Upper lobe of right lung (tissue), 1 donor: ENCODE measurements around the gene ANKRD22. TPM values are rescaled to one million over a fixed set of nuclear protein-coding genes. Genes with fewer than 3 reads are reported as not detected.

Experiments used
- ATAC-seq: fragments of 200-7000 bp; cut with Tn5 transposase; one replicate; pipeline ENCODE4 v1.9.1; 2020; ENCODE audit warnings: mild to moderate bottlenecking, moderate library complexity
- DNase-seq: peaks from one replicate; pipeline ENCODE4 v3.0.0-alpha.2; 2020
- H3K27ac ChIP-seq: fragments of 200-600 bp; one replicate; pipeline ENCODE4 v1.8.0; 2022
- H3K27me3 ChIP-seq: fragments of 200-600 bp; one replicate; pipeline ENCODE4 v1.8.0; 2022; ENCODE audit warnings: mild to moderate bottlenecking
- H3K36me3 ChIP-seq: fragments of 200-600 bp; one replicate; pipeline ENCODE4 v1.8.0; 2022
- H3K4me1 ChIP-seq: fragments of 200-600 bp; one replicate; pipeline ENCODE4 v1.8.0; 2022
- H3K4me3 ChIP-seq: fragments of 200-600 bp; one replicate; pipeline ENCODE4 v1.8.0; 2022; ENCODE audit warnings: mild to moderate bottlenecking
- H3K9me3 ChIP-seq: fragments of 200-600 bp; one replicate; pipeline ENCODE4 v1.8.0; 2022
- CTCF ChIP-seq: fragments of 200-600 bp; IDR thresholded peaks from one replicate; pipeline ENCODE4 v1.8.0; 2022; ENCODE audit warnings: antibody characterized with exemption
- intact Hi-C: fragments of 100-400 bp; cut with DNase I; formaldehyde crosslinking; loops from one replicate; pipeline ENCODE4 v1.11.0; 2022
- total RNA-seq: library from RNA; stranded (reverse); fragmentation: NEBNext Ultra II Directional; extraction: Animal tissue kit (Norgen Biotek cat#: 25700); gene quantifications from one replicate; pipeline ENCODE4 v1.2.1, GENCODE V29; 2021
- donor health status: DM: no; HTN: yes; CAD: no; lungs with severe emphysema.

Gene ANKRD22
- total RNA-seq, 1 donor from 2014 or later, result 2.3 TPM

- intact Hi-C loops, result no loop called here
- H3K4me1 ChIP-seq, result peaks cover 1% of the 10 kb centered on the region
- H3K36me3 ChIP-seq, result no peaks in the 10 kb centered on the region
- no peaks in the 10 kb centered on the region for H3K9me3 ChIP-seq
- no peak overlapping the region for H3K27ac ChIP-seq
- DNase-seq (no peak), ATAC-seq (no peak)
- no peaks in the 10 kb centered on the region for H3K27me3 ChIP-seq
- H3K4me3 ChIP-seq, result no peak overlapping the region
- no peak for TF ChIP-seq CTCF
Observed at GRCh38 chr10:88895250-88895649, 43.6 kb upstream of the ANKRD22 start.

- Histone ChIP-seq H3K4me1 (peaks cover 5% of the 10 kb centered on the region), H3K27ac (no peak overlapping the region), H3K9me3 (no peaks in the 10 kb centered on the region), H3K4me3 (no peak overlapping the region), H3K36me3 (no peaks in the 10 kb centered on the region), H3K27me3 (no peaks in the 10 kb centered on the region)
- ATAC-seq, result no peak
- no peak for TF ChIP-seq CTCF
- intact Hi-C loops, result no loop called here
- DNase-seq, result no peak
Observed at GRCh38 chr10:88893611-88894010, 42.0 kb upstream of the ANKRD22 start.

- H3K4me3 ChIP-seq, result no peak overlapping the region
- no peak for TF ChIP-seq CTCF
- no peaks in the 10 kb centered on the region for H3K36me3 ChIP-seq
- H3K4me1 ChIP-seq, result peaks cover 5% of the 10 kb centered on the region
- H3K27me3 ChIP-seq, result no peaks in the 10 kb centered on the region
- no peak for ATAC-seq
- H3K9me3 ChIP-seq, result no peaks in the 10 kb centered on the region
- no peak overlapping the region for H3K27ac ChIP-seq
- DNase-seq, result no peak
- intact Hi-C loops, result no loop called here
Observed at GRCh38 chr10:88892222-88892967, 40.8 kb upstream of the ANKRD22 start.

GRCh38 chr10:88890681-88891381 is 39.2 kb upstream of the ANKRD22 start:
- no peaks in the 10 kb centered on the region for H3K27me3 ChIP-seq
- intact Hi-C loops, result no loop called here
- no peaks in the 10 kb centered on the region for H3K36me3 ChIP-seq
- ATAC-seq (peak; percentile 29), DNase-seq (no peak)
- H3K4me3 ChIP-seq, result no peak overlapping the region
- no peaks in the 10 kb centered on the region for H3K9me3 ChIP-seq
- TF ChIP-seq CTCF, result no peak
- H3K4me1 ChIP-seq, result peaks cover 5% of the 10 kb centered on the region
- no peak overlapping the region for H3K27ac ChIP-seq

GRCh38 chr10:88889559-88890337 is 38.1 kb upstream of the ANKRD22 start:
- ATAC-seq, result no peak
- H3K4me3 ChIP-seq, result no peak overlapping the region
- H3K4me1 ChIP-seq, result peaks cover 5% of the 10 kb centered on the region
- H3K9me3 ChIP-seq, result no peaks in the 10 kb centered on the region
- H3K36me3 ChIP-seq, result no peaks in the 10 kb centered on the region
- intact Hi-C loops, result no loop called here
- no peak for DNase-seq
- no peak for TF ChIP-seq CTCF
- no peaks in the 10 kb centered on the region for H3K27me3 ChIP-seq
- no peak overlapping the region for H3K27ac ChIP-seq
